Measurements from ENCODE around the gene IFT43. TPM values are rescaled to one million over a fixed set of nuclear protein-coding genes. Genes with fewer than 3 reads are reported as not detected.

IFT43 gene
- total and polyA plus RNA-seq, 2 donors from 2014 or later: 41.6 to 86.3 TPM

DNA sequence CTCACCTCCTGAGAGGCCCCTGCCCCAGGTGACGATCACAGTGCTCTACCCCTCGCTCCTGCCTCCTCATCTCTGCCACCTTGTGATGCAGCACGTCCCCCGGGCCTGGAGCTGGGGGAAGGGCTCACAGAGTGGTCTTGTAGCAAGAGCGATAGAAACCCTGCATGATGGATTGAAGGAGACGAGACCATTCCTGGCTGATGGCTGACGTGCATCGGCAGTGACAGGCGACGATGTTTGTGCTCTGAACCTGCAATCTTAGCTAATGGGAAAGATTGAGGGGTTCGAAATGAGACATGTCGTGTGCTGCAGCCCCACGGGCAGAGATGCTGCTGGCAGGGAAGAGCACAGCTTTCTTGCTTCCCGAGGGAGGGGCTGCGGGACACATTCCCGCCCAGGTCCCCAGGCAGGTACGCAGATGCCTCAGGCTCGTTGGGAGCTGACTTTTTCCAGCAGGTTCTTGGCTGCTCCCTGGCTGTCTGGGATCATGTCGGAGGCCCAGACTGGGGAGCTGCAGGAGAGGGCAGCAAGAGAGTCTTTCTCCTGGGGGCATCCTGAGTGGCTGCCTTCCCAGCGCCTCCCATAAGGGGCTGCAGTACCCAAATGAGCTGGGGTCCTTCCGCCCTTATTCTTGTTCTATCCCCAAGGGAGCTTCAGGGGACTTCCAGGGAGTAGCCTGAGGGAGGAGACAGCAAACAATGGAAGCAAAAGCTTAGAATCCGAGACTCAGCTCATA, 127.5 kb downstream of the IFT43 start:
- no peak overlapping the region for H3K9ac ChIP-seq (ENCODE audit: low read length in 3 of 3)
- H3K9me3 ChIP-seq (ENCODE audit: control insufficient read depth in 2 of 3, insufficient read depth in 1 of 3, low read length in 3 of 3): no peaks in the 10 kb centered on the region
- no peaks in the 10 kb centered on the region for H3K4me1 ChIP-seq (ENCODE audit: control insufficient read depth in 2 of 3, insufficient read depth in 2 of 3, low read depth in 1 of 3, low read length in 3 of 3)
- intact Hi-C loops (cut with DNase I): no loop called here
- DNase-seq (no peak), FAIRE-seq (no peak)
- no peak overlapping the region for H3K4me3 ChIP-seq (ENCODE audit: low read length in 3 of 3)
- no peaks in the 10 kb centered on the region for H3K27me3 ChIP-seq (ENCODE audit: control insufficient read depth, insufficient read depth, low read length)
- TF ChIP-seq CTCF (IDR thresholded peaks at IDR 0.05; ENCODE audit: borderline replicate concordance, extremely low read depth, insufficient read depth): no peak
- no peak overlapping the region for H3K27ac ChIP-seq (ENCODE audit: low read depth in 2 of 2, low read length in 2 of 2)
- no peaks in the 10 kb centered on the region for H3K36me3 ChIP-seq (ENCODE audit: control insufficient read depth in 2 of 3, insufficient read depth in 3 of 3, low read length in 3 of 3)

DNA sequence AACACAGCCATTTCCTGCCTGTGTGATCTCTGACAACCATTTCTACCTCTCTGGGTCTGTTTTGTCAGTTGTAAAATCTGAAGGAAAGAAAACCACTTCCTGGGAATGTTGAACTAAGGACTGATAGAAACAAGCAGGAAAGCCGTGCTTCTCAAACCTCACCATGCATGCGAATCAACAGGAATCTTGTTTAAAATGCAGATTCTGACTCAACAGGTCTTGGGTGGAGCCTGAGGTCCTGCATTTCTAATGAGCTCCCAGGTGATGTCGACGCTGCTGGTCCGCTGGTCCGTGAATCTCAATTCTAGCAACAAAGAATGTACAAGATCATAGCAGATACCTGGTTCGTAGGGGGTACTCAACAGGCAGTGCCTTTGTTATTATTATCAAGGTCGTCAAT, 128.1 kb downstream of the IFT43 start:
- DNase-seq: no peak

DNA sequence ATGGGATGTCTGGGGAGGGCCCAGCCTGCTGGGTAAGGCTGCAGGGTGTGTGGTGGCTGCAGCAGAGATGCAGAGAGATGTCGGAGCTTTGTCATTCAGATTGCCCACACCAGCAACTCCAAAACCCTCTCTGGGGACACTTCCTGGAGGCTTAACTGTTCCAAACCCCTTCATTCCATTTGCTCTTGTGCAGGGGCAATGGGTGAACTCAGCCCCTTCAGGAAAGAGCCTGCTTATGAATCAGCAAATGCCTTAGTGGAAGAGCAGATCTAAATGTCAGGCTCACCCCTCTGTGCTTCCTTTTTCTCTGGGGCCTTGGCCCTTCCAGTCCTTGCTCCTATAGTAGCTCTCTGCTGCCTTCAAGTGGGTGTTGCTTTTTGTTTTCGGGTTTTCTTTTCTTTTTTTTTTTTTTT, 129.5 kb downstream of the IFT43 start:
- Histone ChIP-seq H3K27me3 (ENCODE audit: control insufficient read depth, insufficient read depth, low read length) (no peaks in the 10 kb centered on the region), H3K4me3 (ENCODE audit: low read length in 3 of 3) (no peak overlapping the region), H3K9ac (ENCODE audit: low read length in 3 of 3) (no peak overlapping the region), H3K4me1 (ENCODE audit: control insufficient read depth in 2 of 3, insufficient read depth in 2 of 3, low read depth in 1 of 3, low read length in 3 of 3) (no peaks in the 10 kb centered on the region), H3K36me3 (ENCODE audit: control insufficient read depth in 2 of 3, insufficient read depth in 3 of 3, low read length in 3 of 3) (no peaks in the 10 kb centered on the region), H3K27ac (ENCODE audit: low read depth in 2 of 2, low read length in 2 of 2) (no peak overlapping the region), H3K9me3 (ENCODE audit: control insufficient read depth in 2 of 3, insufficient read depth in 1 of 3, low read length in 3 of 3) (no peaks in the 10 kb centered on the region)
- TF ChIP-seq CTCF (IDR thresholded peaks at IDR 0.05; ENCODE audit: borderline replicate concordance, extremely low read depth, insufficient read depth): no peak
- DNase-seq (no peak), FAIRE-seq (no peak)
- intact Hi-C loops (cut with DNase I): no loop called here

More for the DNA sequence above, 128.1 kb downstream of the IFT43 start:
- Histone ChIP-seq H3K4me1 (ENCODE audit: control insufficient read depth in 2 of 3, insufficient read depth in 2 of 3, low read depth in 1 of 3, low read length in 3 of 3) (no peaks in the 10 kb centered on the region), H3K4me3 (ENCODE audit: low read length in 3 of 3) (no peak overlapping the region), H3K27me3 (ENCODE audit: control insufficient read depth, insufficient read depth, low read length) (no peaks in the 10 kb centered on the region), H3K9ac (ENCODE audit: low read length in 3 of 3) (no peak overlapping the region), H3K36me3 (ENCODE audit: control insufficient read depth in 2 of 3, insufficient read depth in 3 of 3, low read length in 3 of 3) (no peaks in the 10 kb centered on the region), H3K27ac (ENCODE audit: low read depth in 2 of 2, low read length in 2 of 2) (no peak overlapping the region), H3K9me3 (ENCODE audit: control insufficient read depth in 2 of 3, insufficient read depth in 1 of 3, low read length in 3 of 3) (no peaks in the 10 kb centered on the region)
- intact Hi-C loops (cut with DNase I): no loop called here
- no peak for FAIRE-seq
- TF ChIP-seq CTCF (IDR thresholded peaks at IDR 0.05; ENCODE audit: borderline replicate concordance, extremely low read depth, insufficient read depth): no peak

All from kidney (tissue), 14 donors.